HepG2 (cell line): ENCODE measurements around the gene CDK2AP2.
A peak's percentile ranks its signal among the peaks of the same experiment; 100 is the strongest.

Experiments used
- ATF1 ChIP-seq: IDR thresholded peaks from 2 replicates; pipeline ENCODE4 v1.6.1; 2016; ENCODE audit warnings: mild to moderate bottlenecking, control low read depth
- CTCF ChIP-seq: sonication (generic); formaldehyde crosslinking; IDR thresholded peaks from 2 replicates; pipeline ENCODE4 v1.5.0; 2020; ENCODE audit warnings: mild to moderate bottlenecking, missing genetic modification reagents, moderate library complexity
- POLR2AphosphoS5 ChIP-seq: IDR thresholded peaks from 2 replicates; pipeline ENCODE4 v1.6.1; 2012; ENCODE audit warnings: low read depth, low read length
- POLR2G ChIP-seq: fragments of 200-400 bp; formaldehyde crosslinking; IDR thresholded peaks from 2 replicates; pipeline ENCODE4 v1.6.1; 2018; ENCODE audit warnings: mild to moderate bottlenecking, low read depth, low read length, moderate library complexity
- ZNF263 ChIP-seq: sonication (generic); formaldehyde crosslinking; IDR thresholded peaks from 2 replicates; pipeline ENCODE4 v1.4.0; 2020; ENCODE audit warnings: missing genetic modification reagents
- ZNF276 ChIP-seq: sonication (generic); formaldehyde crosslinking; IDR thresholded peaks from 2 replicates; pipeline ENCODE4 v1.4.0; 2020; ENCODE audit warnings: mild to moderate bottlenecking, low read depth, missing genetic modification reagents
- ZNF792 ChIP-seq: IDR thresholded peaks from 2 replicates; pipeline ENCODE4 v1.6.1; 2016
- ZSCAN30 ChIP-seq: sonication (generic); formaldehyde crosslinking; IDR thresholded peaks from 2 replicates; pipeline ENCODE4 v1.5.0; 2020; ENCODE audit warnings: mild to moderate bottlenecking, missing genetic modification reagents

- TF ChIP-seq ZNF792 (no peak), CTCF (peak; percentile 19; the same call in 1 of the 2 replicates), POLR2AphosphoS5 (no peak; the same call in 1 of the 2 replicates), POLR2G (peak; percentile 46; the same call in 1 of the 2 replicates), ZSCAN30 (no peak), ZNF276 (CRISPR knock-in tag) (no peak), ZNF263 (CRISPR knock-in tag) (no peak), ATF1 (peak; percentile 91)
These were observed 642 bp upstream of the CDK2AP2 start for GRCh38 chr11:67508486-67509121.
